ENCODE measurements around the gene ANGPT4. TPM values are rescaled to one million over a fixed set of nuclear protein-coding genes. Genes with fewer than 3 reads are reported as not detected.

ANGPT4 gene
- total RNA-seq, 1 donor from 2014 or later: 0.05 TPM

DNA sequence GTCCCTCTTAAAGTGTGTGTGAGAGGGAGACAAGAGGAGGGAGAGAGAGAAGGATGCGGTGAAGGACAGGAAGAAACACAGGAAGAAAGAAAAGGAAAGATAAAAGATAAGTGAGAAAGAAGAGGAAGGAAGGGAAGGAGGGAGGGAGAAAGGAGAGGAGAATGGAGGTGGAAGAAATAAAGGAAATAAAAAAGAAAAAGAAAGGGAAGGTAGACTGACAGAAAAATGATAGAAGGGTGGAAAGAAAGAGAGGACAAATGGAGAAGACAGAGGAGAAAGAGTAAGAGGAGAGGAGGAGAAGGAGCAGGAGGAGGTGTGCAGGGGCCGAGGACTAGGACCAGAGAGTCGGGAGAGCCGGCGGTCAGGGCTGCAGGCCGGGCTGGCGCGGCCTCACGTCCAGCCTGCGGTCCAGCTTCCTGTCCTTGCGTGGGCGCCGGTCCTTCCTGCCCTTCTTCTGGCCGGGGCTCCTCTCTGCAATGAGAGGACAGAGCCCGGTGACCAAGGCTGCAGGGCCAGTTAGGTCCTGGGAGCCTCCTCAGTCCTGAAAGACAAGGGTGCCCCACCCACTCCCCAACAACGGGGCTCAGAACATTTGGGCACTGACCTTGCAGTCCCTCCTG is 44.0 kb upstream of the ANGPT4 start:
- Histone ChIP-seq H3K9me3 (ENCODE audit: insufficient read depth, low read depth, low read length) (no peaks in the 10 kb centered on the region), H3K4me1 (ENCODE audit: insufficient read depth, low read length) (no peaks in the 10 kb centered on the region), H3K36me3 (ENCODE audit: insufficient read depth, low read length) (no peaks in the 10 kb centered on the region), H4K20me1 (ENCODE audit: insufficient read depth, low read length) (no peaks in the 10 kb centered on the region), H3K27me3 (ENCODE audit: insufficient read depth, low read length) (no peaks in the 10 kb centered on the region), H3K4me2 (ENCODE audit: low read length) (no peak overlapping the region), H3K4me3 (ENCODE audit: insufficient read depth, low read depth, low read length) (no peak overlapping the region), H3K79me2 (ENCODE audit: insufficient read depth, low read length) (no peaks in the 10 kb centered on the region), H3K27ac (ENCODE audit: low read depth, low read length) (no peak overlapping the region), H3K9ac (ENCODE audit: low read length) (no peak overlapping the region), H2AFZ (ENCODE audit: low read depth, low read length) (no peak overlapping the region)
- H3K27ac Mint-ChIP-seq (ENCODE audit: unreplicated experiment): no peak overlapping the region
- H3K4me3 Mint-ChIP-seq (ENCODE audit: unreplicated experiment): no peak overlapping the region
- DNase-seq (ENCODE audit: low read depth) (no peak), FAIRE-seq (no peak)
- TF ChIP-seq, protein P1, sequence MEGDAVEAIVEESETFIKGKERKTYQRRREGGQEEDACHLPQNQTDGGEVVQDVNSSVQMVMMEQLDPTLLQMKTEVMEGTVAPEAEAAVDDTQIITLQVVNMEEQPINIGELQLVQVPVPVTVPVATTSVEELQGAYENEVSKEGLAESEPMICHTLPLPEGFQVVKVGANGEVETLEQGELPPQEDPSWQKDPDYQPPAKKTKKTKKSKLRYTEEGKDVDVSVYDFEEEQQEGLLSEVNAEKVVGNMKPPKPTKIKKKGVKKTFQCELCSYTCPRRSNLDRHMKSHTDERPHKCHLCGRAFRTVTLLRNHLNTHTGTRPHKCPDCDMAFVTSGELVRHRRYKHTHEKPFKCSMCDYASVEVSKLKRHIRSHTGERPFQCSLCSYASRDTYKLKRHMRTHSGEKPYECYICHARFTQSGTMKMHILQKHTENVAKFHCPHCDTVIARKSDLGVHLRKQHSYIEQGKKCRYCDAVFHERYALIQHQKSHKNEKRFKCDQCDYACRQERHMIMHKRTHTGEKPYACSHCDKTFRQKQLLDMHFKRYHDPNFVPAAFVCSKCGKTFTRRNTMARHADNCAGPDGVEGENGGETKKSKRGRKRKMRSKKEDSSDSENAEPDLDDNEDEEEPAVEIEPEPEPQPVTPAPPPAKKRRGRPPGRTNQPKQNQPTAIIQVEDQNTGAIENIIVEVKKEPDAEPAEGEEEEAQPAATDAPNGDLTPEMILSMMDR (IDR thresholded peaks at IDR 0.05; ENCODE audit: insufficient read depth, low read depth, low read length): no peak
- TF ChIP-seq EZH2 (IDR thresholded peaks at IDR 0.05; ENCODE audit: insufficient read depth, low read length): no peak
- no peaks in the 10 kb centered on the region for H3K9me3 Mint-ChIP-seq (ENCODE audit: unreplicated experiment)
- peaks cover 47% of the 10 kb centered on the region for H3K27me3 Mint-ChIP-seq (ENCODE audit: low read depth, unreplicated experiment)
- no peaks in the 10 kb centered on the region for H3K4me1 Mint-ChIP-seq (ENCODE audit: low read depth, unreplicated experiment)
- no peaks in the 10 kb centered on the region for H3K36me3 Mint-ChIP-seq (ENCODE audit: low read depth, unreplicated experiment)

DNA sequence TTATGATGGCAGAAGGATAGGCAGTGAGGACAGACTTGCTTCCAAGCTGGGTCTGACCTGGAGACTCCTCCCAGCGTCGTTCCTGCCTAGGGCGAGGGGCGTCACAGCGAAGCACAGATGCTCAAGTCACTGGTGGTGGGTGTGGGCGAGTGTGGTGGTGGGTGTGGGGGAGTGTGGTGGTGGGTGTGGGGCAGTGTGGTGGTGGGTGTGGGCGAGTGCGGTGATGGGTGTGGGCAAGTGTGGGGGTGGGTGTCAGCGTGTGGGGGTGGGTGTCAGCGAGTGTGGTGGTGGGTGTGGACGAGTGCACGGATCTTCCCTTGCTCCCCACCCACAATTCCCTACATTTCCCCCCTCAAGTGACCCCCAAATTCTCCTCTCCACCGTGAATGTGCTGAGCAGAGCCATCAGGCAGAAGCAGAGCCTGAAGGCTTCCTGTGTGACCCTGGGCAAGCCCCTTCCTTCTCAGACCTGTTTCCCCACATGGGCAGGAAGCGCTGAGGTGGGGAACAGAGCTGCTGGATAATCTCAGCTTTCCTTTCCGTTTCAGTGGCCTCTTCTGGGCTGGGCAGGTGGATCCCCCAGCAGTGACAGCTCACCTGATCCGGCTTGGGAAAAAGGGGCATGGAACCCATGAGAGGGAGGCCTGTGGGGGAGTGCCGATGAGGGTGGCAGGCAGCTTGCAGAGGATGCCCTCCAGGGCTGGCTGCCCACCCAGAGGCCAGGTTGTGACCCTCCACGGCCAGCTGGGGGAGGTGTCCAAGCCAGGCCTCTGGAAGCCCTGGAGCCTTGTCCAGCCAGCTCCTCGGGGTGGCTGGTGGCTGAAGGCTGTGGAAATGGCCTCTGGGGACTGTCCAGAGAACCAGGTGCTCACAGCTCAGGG is 43.0 kb upstream of the ANGPT4 start:
- H2AFZ ChIP-seq (ENCODE audit: low read depth, low read length): no peak overlapping the region
- H3K4me3 Mint-ChIP-seq (ENCODE audit: unreplicated experiment): no peak overlapping the region
- H3K9ac ChIP-seq (ENCODE audit: low read length): no peak overlapping the region
- no peaks in the 10 kb centered on the region for H3K79me2 ChIP-seq (ENCODE audit: insufficient read depth, low read length)
- H3K27me3 Mint-ChIP-seq (ENCODE audit: low read depth, unreplicated experiment): peaks cover 49% of the 10 kb centered on the region
- no peaks in the 10 kb centered on the region for H3K36me3 ChIP-seq (ENCODE audit: insufficient read depth, low read length)
- DNase-seq (ENCODE audit: low read depth) (no peak), FAIRE-seq (no peak)
- H3K4me1 Mint-ChIP-seq (ENCODE audit: low read depth, unreplicated experiment): no peaks in the 10 kb centered on the region
- no peak overlapping the region for H3K4me2 ChIP-seq (ENCODE audit: low read length)
- H3K27ac ChIP-seq (ENCODE audit: low read depth, low read length): no peak overlapping the region
- H3K9me3 Mint-ChIP-seq (ENCODE audit: unreplicated experiment): no peaks in the 10 kb centered on the region
- TF ChIP-seq, protein P1 (IDR thresholded peaks at IDR 0.05; ENCODE audit: insufficient read depth, low read depth, low read length): no peak
- no peak for TF ChIP-seq EZH2 (IDR thresholded peaks at IDR 0.05; ENCODE audit: insufficient read depth, low read length)
- no peak overlapping the region for H3K27ac Mint-ChIP-seq (ENCODE audit: unreplicated experiment)
- no peak overlapping the region for H3K4me3 ChIP-seq (ENCODE audit: insufficient read depth, low read depth, low read length)
- H3K9me3 ChIP-seq (ENCODE audit: insufficient read depth, low read depth, low read length): no peaks in the 10 kb centered on the region
- H4K20me1 ChIP-seq (ENCODE audit: insufficient read depth, low read length): no peaks in the 10 kb centered on the region
- H3K36me3 Mint-ChIP-seq (ENCODE audit: low read depth, unreplicated experiment): no peaks in the 10 kb centered on the region
- no peaks in the 10 kb centered on the region for H3K27me3 ChIP-seq (ENCODE audit: insufficient read depth, low read length)
- no peaks in the 10 kb centered on the region for H3K4me1 ChIP-seq (ENCODE audit: insufficient read depth, low read length)

All from astrocyte (in vitro differentiated cells and primary cell).